Activated CD8-positive, alpha-beta memory T cell treated with anti-CD3 and anti-CD28 coated beads, Interleukin-2, amount 50 U/mL, for 4 hours (primary cell): Measurements from ENCODE around the gene DNAH7.

ENCODE experiments used
- DNase-seq: peaks from one replicate; pipeline ENCODE4 v3.0.0-alpha.2; 2020

DNAH7 gene

DNA sequence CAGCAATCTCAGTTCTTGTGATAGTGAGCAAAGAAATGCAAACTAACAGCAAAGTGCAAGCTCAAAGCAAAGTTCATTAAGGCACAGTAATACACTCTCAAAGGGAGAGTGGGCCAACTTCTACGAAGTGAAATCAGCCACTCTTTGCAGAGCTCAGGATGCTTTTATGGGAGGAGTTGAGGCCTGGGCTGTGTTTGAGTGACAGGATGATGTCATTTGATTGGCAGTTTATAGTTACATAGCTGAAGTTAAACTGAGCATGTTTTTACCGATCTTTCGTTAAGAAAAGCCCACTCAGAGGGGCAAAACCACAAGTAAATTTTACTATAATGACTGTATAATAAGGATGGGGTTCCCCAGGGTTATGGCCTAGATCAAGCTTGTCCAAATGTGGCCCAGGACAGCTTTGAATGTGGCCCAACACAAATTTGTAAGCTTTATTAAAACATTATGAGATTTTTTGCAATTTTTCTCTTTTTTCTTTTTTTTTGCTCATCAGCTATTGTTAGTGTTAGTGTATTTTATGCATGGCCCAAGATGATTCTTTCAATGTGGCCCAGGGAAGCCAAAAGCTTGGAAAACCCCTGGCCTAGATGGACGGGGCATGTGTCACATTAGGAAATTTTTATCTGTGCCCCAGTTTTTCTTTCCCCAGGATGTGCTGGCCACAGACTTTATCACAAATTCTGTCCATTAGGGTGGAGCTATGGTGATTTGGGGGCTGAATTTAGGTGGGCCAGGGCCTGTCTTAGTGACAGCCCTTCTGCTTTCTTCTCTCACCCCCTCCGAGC is 8.3 kb upstream of the DNAH7 start:
- no peak for DNase-seq

DNA sequence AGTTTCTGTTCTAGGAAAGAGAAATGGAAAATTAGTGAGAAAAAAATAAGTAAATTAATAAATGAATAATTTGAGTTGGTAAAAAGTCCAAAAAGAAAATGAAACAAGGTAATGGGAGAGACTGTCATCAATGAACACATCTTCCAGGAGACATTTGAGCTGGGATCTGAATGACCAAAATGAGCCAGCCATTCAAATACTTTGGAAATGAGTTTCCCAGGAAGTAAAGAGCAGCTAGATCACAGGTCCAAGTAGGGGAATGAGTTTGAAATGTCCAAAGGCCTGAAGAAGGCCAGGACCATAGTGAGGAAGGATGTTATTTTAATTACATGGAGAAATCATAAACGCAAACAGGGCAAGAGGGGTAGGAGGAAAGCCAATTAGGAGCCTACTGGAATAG is 6.6 kb upstream of the DNAH7 start:
- no peak for DNase-seq

DNA sequence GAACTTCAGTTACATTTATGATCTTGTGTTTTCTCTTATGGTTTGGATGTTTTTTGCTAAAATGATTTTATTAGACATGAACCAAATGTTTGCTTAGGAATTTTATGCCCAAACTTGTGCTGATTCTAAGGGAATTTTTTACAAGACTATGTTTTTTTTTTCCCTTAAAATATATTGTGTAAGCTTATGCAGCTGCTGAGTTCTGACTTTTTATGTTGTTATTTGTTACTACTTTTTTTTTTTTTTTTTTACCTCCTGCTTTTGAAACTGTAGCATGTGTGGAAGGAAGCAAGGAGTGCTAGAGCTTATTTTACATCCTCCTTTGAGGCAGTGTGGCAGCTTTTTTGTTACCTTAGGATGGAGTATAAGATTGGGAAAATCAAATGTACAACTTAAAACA is 6.0 kb upstream of the DNAH7 start:
- DNase-seq = no peak

DNA sequence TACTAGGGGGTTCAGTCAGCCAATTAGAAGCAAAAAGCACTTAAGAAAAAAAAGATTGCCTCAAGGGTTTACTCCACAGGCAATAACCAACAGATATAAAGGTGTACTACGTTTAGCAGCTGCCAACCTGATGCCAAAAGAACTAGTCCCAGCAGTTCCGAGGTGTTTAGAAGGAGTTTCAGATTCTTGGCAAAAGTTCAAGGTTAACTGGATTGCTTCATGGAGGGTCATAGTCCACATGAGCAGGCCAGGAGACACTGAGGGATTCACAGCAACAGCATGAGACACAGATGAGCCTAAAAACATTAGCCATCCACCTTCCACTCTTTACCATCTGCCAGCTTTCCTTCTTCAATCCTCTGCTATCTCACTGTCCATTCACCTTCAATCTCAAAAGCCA is 4.9 kb upstream of the DNAH7 start:
- no peak for DNase-seq

DNA sequence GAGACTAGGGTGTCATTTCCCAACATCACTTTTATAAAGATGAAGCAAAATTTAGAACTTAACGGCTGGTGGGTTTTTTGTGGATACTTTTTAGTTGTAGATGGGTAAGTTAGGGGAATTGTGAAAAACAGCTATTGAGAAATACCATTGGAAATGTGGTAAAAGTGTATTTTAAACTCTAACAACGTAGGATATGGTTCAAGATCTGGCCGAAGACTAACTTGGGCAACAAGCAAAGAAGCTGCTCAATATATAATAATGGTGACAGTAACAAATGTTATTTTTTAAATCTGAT is 1.6 kb downstream of the DNAH7 start:
- no peak for DNase-seq

DNA sequence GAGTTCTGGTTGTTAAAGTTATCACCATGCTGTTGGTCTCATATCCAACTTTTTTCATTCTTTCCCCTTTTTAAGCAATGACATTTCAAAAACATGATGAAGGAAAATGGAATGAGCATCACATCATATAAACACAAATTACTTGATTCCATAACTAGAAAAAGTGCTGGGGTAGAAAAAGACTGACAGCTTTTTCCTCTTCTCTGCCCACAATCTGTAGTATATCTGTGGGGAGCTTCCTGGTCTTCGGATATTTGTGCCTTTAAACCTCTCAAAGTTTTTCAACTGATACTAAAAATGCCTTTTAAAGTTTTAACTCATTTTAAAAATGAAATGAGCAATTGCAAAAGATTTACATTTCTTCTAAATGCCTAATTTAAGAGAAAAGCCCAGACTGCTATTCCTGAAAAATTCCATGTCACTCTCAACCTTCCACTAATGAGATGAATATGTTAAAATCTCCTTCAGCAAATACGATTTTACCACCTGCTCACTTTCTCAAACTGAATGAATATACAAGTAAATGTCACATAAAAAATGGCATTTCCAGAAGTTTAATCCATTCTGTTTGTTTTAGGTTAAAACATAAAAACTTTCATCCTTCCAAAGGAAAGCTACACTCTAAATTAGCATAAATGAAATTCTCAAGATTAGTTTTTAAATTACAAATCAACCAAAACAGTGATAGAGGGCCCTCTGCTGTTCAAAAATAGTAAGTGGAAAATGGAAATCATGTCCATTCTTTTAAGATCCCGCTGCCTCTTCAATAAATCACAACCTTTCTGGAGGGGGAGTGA is 2.1 kb downstream of the DNAH7 start:
- no peak for DNase-seq

DNA sequence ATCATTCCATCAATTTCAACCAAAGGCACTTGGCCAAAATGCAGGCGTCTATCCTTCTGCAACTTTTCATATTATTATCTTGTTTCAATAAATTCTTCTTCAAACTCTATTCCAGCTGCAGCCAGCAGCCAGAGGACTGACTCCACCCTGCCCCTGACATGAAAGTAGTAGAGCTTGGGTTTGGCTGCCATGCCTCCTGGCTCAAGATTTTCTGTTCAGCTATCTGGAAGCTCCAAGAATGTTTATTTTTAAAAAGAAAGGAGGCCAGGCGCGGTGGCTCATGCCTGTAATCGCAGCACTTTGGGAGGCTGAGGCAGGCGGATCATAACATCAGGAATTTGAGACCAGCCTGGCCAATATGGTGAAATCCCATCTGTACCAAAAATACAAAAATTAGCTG is 4.9 kb downstream of the DNAH7 start:
- no peak for DNase-seq

DNA sequence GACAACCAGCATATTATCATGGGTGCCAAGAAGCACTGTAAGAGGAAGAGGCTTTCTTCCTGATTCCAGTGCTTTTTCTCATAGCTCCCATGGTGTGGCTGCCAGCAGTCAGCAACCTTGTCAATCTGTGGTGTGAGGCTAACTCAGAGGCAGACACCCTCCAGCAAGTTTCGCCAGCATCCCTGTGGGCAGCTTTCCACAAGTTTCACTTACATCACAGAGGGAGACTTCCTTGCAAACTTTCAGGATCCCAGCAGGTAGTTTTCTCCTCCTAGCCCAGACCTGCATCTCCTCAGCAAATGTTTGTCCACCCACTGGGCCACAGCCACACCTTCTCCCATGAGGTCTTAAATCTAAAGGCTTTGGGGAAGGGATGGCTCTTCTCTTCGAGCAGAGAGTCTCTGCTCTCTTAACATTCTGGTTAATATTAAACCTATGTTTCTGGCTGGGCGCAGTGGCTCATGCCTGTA is 9.1 kb downstream of the DNAH7 start:
- DNase-seq = no peak

DNA sequence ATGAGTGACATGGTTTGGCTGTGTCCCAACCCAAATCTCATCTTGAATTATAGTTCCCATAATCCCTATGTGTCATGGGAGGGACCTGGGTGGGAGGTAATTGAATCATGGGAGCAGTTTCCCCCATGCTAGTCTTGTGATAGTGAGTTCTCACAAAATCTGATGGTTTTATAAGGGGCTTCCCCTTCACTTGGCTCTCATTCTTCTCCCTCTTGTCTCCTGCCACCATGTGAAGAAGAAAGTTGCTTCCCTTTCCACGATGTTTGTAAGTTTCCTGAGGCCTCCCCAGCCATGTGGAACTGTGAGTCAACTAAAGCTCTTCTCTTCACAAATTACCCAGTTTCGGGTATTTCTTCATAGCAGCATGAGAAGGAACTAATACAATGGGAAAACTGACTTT is 14.0 kb downstream of the DNAH7 start:
- no peak for DNase-seq

DNA sequence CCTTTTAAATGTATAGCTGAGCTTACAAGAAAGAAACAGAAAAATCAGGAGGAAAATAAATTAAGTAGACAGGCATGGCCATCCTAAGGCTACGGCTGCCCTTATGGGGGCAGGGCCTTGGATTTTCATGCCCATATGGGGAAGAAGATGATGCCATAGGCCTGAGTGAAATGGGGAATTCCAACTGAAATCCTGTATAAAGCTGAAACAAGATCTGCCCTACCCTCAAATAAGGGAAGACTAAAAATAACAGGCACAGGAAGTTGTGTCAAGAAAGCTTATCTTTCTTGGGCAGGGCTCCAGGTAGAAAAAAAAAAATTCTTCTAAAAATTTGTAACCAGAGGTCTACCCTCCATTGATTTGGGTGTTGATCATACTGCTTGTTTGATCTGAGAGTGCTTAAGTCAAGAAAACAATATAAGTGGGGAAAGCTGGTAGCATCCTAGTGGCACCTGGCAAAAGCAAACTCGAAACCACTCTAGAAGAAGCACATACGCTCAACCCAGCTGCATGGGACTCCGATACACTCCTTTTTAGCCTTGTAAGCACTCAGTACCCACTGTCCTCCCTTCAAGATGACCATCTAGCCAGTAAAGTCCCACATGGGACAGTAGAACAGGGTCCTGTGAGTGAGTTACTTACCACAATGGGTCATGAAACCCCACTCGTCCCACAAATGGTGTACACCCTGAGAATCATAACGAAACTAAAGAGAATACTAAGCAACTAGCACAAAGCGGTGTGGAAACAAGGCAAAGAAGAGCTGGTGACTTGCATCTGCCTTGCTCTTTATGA is 22.3 kb downstream of the DNAH7 start:
- no peak for DNase-seq

DNA sequence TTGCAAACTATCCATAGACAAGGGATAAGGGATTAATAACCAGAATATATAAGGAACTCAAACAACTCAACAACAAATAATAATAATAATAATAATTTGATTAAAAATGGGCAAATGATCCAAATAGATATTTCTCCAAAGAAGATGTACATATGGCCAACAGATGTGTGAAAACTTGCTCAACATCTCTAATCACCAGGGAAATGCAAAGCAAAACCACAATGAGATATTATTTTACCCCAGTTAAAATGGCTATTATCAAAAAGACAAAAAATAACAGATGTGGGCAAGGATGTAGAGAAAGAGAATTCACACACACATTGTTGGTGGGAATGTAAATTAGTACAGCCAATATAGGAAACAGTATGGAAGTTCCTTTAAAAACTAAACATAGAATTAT is 26.9 kb downstream of the DNAH7 start:
- no peak for DNase-seq

DNA sequence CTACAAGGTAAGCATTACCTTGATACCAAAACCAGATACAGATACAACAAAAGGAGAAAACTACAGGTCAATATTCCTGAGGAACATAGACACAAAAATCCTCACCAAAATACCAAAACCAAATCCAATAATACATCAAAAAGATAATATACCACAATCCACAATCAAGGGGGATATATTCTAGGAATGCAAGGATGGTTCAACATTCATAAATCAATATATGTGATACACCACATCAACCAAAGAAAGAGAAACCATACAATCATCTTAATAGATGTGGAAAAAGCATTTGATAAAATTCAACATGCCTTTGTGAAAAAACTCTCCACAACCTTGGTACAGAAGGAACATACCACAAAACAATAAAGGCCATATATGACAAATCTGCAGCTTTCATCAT is 28.4 kb downstream of the DNAH7 start:
- no peak for DNase-seq

DNA sequence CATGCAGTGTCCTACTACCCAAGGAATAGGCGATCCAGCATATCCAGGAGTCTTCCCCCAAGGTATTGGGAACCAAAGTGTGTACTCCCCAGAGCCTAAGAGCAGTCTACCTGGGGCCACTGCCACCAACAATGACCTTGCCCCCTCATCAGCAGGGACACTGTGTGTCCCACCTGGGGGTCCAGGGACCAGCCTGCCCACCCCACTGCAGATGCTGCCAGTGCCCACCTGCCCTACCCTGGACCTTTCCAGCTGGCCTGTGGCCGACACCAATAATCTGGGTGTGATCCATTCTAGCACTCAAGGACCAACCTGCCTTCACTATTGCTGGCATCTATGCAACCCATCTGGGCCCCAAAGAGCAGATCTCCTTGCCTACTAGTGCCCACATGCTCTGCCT is 32.2 kb downstream of the DNAH7 start:
- no peak for DNase-seq

DNA sequence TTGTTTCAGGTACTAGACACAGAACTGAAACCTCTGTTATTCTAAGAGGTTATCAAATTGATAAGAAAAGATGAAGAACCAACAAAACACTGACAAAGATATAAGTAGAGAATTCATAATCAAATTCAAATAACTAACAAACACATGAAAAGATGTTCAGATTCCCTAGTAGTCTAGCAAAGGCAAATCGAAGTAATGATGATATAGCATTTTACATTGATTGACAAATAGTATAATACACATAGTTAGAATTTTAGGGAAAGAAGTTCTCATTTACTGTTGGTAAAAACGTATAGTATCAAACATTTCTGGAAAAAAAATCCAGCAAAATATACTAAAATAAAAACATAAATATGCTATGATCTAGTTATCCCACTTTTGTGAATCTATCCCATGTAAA is 50.6 kb downstream of the DNAH7 start:
- no peak for DNase-seq

DNA sequence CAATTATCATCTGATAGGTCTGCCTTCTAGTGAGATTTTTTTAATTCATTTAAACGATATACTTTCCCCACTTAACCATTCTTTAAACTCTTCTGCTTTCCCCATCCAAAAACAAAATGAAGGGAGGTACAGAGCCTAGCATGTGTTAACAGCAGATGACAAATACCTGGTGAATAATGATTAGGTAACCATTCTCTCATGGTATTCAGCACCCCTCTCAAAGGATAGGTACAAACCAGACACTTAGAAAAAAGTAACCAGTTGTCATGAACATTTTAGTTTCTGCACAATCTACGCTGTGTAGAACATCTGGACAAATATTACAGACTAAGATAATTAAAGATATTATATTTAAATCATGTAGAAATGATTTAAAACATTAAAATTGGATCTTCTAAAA is 56.3 kb downstream of the DNAH7 start:
- no peak for DNase-seq

DNA sequence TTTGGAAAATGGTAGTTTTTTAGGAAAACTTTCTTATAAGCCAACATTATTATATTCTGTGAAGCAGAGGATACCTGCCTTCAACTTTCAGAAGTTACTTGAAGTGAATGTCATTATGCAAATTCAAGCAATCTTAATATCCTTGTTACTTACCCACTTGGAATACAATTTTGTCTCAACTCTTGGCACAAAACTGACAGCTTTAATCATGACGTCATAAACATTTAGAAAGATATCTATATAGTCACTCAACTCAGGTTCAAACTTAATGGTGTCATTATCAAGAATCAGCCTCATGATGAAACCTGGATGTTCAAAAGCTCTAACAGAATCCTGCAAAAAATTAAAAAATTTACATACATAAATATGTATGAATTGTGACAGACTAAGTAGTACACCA is 68.1 kb downstream of the DNAH7 start:
- no peak for DNase-seq

DNA sequence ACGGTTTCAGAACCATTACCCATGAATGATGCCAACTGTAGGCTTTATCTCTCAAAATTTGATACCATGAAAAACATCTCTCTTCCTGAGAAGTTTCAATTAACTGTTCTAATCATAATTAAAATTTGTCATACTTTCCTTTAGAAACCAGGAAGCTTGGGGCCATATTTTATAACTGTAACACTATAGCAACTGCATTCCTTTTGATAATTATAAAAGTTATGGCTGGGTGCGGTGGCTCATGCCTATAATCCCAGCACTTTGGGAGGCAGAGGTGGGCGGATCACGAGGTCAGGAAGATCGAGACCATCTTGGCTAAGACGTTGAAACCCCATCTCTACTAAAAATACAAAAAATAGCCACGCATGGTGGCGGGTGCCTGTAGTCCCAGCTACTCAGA is 70.6 kb downstream of the DNAH7 start:
- no peak for DNase-seq

DNA sequence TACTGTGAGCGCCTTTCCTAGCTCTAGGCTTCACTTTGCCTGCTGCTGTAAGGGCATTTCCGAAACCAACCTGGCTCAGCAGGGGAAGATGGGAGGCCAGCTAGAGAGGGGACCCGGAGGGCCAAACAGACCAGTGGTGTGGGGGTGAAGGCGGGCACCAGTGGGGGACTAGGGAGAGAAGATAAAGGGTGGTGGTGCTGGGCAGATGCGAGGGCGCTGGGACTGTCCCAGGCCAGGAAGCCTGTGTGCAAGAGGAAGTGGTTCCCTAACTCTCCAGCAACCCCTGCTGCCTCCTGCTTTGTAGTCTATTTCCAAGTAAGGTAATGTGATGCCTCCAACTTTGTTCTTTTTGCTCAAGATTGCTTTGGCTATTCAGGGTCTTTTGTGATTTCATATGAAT is 73.1 kb downstream of the DNAH7 start:
- no peak for DNase-seq

DNA sequence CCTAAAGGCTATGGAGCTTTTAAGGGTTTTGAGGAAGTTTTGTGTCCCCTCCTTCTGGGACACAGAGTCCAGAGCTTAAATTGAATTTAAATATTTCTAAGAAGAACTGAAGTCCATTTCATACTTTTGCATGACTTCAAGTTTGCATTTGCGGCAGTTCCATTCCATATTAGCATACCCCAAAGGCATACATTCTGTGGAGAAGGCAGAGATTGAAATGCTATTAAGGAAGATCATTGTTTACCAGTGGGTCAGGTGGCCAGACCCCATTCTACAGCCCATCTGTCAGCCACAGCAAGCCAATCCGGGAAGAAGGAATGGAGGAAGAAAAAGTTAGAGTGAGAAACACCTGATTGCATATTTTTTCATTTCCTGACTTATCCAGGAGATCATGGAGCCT is 75.0 kb downstream of the DNAH7 start:
- DNase-seq = no peak

DNA sequence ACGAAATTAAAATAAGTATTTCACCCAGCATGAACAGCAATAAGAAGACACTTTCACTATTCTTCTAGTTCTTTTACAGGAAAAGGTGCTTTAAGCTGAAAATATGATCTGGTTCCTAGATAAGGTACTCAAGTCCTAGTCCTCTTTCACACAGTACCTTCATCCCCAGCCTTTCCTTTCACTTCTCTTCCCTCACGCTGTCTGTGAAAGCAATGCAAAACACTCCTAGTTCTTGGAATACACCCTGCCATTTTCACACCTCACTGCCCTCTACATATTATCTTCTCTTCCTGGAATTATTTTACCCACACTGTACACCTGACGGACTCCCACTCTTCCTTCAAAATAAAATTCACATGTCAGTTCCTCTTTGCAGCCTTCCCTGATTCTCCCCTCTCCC is 82.9 kb downstream of the DNAH7 start:
- DNase-seq = no peak

DNA sequence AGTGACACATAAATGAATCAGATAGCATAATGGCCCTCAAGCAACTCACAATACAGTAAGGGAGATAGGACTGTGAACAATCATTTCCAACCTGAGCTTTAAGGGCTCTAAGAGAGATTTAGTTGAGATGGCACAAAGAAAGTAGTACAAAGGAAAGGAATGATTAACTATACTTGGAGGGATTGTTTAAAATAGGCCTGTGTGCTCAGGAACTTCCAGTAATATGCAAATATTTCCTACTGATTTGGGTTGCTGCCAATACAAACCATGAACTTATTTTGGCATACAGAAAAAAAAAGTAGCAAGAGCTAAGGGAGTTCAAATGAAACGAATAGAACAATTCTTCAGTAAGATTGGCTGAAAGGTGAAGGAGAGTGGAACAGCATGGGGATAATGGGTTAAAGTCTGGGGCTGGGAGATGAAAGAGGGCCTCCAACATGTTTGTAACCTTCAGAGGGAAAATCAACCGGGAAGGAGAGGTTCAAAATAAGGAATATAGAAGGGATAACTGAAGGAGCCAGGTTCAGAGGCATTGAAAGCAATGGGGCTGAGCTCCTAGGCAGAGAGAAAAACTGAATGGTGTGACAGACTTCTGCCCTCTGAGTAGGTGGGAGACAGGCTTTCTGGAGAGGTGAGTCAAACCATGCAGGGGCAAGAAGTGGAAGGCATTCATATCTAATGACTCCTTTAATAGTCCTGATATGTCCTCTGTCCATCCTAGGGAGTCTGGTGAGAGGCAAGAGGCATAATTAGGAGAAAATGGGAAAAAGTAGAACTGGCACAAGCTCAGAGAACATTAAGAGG is 83.5 kb downstream of the DNAH7 start:
- no peak for DNase-seq

DNA sequence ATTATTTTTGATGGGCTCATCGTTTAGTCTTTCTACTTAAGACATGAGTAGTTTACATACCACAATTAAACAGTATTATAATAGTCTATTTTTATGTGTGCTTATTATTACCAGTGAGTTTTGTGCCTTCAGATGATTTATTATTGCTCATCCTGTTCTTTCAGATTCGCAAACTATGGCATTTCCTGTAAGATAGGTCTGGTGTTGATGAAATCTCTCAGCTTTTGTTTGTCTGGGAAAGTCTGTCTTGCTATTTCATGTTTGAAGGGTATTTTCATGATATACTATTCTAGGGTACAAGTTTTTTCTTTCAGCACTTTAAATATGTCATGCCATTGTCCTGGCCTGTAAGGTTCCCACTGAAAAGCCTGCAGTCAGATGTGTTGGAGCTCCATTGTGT is 101.3 kb downstream of the DNAH7 start:
- no peak for DNase-seq

DNA sequence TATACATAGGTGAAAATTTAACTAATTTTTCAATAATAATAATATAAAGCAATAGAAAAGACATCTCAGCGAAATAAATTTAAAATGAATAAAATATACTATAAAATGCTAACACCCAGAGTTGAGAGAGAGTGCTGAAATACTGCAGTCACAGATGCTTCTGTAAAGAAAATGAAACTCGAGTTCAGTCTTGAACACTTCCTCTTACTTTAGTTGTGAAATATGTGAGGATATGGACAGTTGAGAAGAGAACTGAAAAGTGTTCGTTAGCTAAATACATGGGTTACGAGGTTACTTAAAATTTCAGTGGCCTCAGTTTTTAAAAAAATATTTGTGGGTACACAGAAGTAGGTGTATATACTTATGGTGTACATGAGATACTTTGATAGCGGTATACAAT is 106.8 kb downstream of the DNAH7 start:
- no peak for DNase-seq
